ENCODE measurements around the gene MEX3A.

- peak; percentile 25 to 67 (median 39) for TF ChIP-seq CTCF (IDR thresholded peaks at IDR 0.05)
- TF ChIP-seq POLR2A (IDR thresholded peaks at IDR 0.05) = no peak
Measured at GRCh38 chr1:156025876-156026275, 56.4 kb downstream of the MEX3A start.
